Esophagus squamous epithelium (tissue), 4 donors: Measurements from ENCODE around the gene LIN7A.

Experiments used
- POLR2A ChIP-seq, 4 donors: fragments of 450-650 bp; IDR thresholded peaks; one replicate each; pipeline ENCODE4 v1.6.1; 2017; ENCODE audit warnings: antibody characterized with exemption in 4 of 4, mild to moderate bottlenecking in 4 of 4, moderate library complexity in 3 of 4
- TF ChIP-seq, protein P1 (sequence below), 6 experiments: fragments of 450-650 bp in 4 of 6; fragments of 200-600 bp in 2 of 6; sonication (generic) in 2 of 6; IDR thresholded peaks; one replicate each; pipeline ENCODE4 v1.5.1; 2016 to 2019; ENCODE audit warnings: antibody characterized with exemption in 6 of 6, mild to moderate bottlenecking in 4 of 6, moderate library complexity in 4 of 6

DNA sequence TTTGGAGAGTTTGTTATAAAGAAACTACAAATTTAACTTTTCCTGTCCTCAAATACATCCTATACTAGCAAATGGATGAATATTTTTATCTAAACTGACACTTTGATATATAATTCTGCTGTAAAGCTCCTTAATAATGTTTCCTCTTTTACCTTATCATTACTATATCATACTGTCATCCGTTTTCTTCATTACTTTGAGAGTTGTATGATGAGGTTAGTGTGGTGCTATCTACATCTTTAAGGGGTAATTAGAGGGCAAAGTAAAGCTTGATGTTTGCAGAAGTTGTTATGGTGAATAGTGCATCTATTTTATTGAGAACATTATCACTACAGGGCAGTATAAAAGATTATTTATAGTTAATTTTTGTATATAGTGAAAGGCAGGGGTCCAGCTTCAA, 36.1 kb downstream of the LIN7A start:
- TF ChIP-seq, protein P1, sequence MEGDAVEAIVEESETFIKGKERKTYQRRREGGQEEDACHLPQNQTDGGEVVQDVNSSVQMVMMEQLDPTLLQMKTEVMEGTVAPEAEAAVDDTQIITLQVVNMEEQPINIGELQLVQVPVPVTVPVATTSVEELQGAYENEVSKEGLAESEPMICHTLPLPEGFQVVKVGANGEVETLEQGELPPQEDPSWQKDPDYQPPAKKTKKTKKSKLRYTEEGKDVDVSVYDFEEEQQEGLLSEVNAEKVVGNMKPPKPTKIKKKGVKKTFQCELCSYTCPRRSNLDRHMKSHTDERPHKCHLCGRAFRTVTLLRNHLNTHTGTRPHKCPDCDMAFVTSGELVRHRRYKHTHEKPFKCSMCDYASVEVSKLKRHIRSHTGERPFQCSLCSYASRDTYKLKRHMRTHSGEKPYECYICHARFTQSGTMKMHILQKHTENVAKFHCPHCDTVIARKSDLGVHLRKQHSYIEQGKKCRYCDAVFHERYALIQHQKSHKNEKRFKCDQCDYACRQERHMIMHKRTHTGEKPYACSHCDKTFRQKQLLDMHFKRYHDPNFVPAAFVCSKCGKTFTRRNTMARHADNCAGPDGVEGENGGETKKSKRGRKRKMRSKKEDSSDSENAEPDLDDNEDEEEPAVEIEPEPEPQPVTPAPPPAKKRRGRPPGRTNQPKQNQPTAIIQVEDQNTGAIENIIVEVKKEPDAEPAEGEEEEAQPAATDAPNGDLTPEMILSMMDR (IDR thresholded peaks at IDR 0.05): no peak
- no peak for TF ChIP-seq POLR2A (IDR thresholded peaks at IDR 0.05)
